ENCODE measurements around the gene PPP2R2C. TPM values are rescaled to one million over a fixed set of nuclear protein-coding genes. Genes with fewer than 3 reads are reported as not detected.

The PPP2R2C gene
- total and polyA plus RNA-seq, 9 of the 15 experiments (the other 6 are each of a cell fraction or from before 2014, with no cell fraction given) = 0.04 to 0.06 TPM; not detected in 7

DNA sequence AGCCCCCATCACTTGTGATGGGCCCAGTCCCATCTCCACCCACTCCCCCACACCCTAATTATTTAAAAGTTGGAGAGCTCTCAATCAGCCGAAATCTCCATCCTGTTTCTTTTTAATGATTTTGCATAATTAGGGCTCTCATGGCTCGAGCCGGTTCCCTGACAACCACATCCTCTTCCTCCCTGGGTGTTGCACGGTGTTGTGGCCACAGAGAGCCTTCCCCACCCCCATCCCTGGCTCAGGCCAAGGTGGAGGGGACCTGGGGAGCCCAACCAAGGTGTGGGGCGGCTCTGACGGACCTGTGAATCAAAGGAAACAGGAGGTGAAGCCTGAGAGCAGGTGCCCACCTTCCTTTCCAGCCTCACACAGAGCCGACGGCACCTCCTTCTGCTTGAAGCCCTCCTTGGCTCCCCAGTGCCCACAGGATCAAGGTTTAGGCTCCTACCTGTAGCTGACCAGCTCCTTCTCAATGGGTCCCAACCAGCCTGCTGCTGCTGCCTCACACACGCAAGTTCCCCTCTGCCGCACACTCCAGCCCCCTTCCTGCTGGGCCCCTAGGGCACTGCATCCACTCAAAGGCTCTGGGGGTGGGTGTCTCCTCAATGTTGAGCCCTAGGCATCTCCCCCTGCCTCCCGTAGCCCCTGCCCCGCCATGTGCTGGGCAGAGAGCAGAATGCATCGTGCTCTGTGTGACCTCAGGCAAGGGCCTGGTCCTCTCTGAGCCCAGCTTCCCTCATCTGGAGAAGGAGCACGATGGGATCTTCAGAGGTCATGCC, 134.1 kb downstream of the PPP2R2C start:
- CTCF ChIA-PET (ENCODE audit: low intra/inter-chr PET ratio) = no interaction called here
- TF ChIP-seq KAT7 (CRISPR knock-in tag; IDR thresholded peaks at IDR 0.05; ENCODE audit: borderline replicate concordance) (no peak), NCOA4 (IDR thresholded peaks at IDR 0.05; ENCODE audit: partially characterized antibody) (no peak), ZNF140 (CRISPR knock-in tag; IDR thresholded peaks at IDR 0.05) (no peak), ZNF347 (CRISPR knock-in tag; IDR thresholded peaks at IDR 0.05; ENCODE audit: low read depth) (no peak), SP2 (IDR thresholded peaks at IDR 0.05; ENCODE audit: extremely low read depth, low read depth, low read length, poor library complexity, severe bottlenecking) (no peak), SAFB (IDR thresholded peaks at IDR 0.05; ENCODE audit: borderline replicate concordance, low read depth, low read length) (no peak), GTF2E2 (tag; IDR thresholded peaks at IDR 0.05) (no peak), MAFK (IDR thresholded peaks at IDR 0.05; ENCODE audit: low read length) (no peak), MCM2 (IDR thresholded peaks at IDR 0.05; ENCODE audit: low read depth) (no peak), ZFPM2 (CRISPR knock-in tag; IDR thresholded peaks at IDR 0.05) (no peak)
- TF ChIP-seq, protein P1, sequence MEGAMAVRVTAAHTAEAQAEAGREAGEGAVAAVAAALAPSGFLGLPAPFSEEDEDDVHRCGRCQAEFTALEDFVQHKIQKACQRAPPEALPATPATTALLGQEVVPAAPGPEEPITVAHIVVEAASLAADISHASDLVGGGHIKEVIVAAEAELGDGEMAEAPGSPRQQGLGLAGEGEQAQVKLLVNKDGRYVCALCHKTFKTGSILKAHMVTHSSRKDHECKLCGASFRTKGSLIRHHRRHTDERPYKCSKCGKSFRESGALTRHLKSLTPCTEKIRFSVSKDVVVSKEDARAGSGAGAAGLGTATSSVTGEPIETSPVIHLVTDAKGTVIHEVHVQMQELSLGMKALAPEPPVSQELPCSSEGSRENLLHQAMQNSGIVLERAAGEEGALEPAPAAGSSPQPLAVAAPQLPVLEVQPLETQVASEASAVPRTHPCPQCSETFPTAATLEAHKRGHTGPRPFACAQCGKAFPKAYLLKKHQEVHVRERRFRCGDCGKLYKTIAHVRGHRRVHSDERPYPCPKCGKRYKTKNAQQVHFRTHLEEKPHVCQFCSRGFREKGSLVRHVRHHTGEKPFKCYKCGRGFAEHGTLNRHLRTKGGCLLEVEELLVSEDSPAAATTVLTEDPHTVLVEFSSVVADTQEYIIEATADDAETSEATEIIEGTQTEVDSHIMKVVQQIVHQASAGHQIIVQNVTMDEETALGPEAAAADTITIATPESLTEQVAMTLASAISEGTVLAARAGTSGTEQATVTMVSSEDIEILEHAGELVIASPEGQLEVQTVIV (CRISPR knock-in tag; IDR thresholded peaks at IDR 0.05; ENCODE audit: borderline replicate concordance) = no peak
- TF ChIP-seq, protein P2, sequence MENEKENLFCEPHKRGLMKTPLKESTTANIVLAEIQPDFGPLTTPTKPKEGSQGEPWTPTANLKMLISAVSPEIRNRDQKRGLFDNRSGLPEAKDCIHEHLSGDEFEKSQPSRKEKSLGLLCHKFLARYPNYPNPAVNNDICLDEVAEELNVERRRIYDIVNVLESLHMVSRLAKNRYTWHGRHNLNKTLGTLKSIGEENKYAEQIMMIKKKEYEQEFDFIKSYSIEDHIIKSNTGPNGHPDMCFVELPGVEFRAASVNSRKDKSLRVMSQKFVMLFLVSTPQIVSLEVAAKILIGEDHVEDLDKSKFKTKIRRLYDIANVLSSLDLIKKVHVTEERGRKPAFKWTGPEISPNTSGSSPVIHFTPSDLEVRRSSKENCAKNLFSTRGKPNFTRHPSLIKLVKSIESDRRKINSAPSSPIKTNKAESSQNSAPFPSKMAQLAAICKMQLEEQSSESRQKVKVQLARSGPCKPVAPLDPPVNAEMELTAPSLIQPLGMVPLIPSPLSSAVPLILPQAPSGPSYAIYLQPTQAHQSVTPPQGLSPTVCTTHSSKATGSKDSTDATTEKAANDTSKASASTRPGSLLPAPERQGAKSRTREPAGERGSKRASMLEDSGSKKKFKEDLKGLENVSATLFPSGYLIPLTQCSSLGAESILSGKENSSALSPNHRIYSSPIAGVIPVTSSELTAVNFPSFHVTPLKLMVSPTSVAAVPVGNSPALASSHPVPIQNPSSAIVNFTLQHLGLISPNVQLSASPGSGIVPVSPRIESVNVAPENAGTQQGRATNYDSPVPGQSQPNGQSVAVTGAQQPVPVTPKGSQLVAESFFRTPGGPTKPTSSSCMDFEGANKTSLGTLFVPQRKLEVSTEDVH (IDR thresholded peaks at IDR 0.05; ENCODE audit: low read depth, partially characterized antibody) = no peak
- TF ChIP-seq, protein P3, sequence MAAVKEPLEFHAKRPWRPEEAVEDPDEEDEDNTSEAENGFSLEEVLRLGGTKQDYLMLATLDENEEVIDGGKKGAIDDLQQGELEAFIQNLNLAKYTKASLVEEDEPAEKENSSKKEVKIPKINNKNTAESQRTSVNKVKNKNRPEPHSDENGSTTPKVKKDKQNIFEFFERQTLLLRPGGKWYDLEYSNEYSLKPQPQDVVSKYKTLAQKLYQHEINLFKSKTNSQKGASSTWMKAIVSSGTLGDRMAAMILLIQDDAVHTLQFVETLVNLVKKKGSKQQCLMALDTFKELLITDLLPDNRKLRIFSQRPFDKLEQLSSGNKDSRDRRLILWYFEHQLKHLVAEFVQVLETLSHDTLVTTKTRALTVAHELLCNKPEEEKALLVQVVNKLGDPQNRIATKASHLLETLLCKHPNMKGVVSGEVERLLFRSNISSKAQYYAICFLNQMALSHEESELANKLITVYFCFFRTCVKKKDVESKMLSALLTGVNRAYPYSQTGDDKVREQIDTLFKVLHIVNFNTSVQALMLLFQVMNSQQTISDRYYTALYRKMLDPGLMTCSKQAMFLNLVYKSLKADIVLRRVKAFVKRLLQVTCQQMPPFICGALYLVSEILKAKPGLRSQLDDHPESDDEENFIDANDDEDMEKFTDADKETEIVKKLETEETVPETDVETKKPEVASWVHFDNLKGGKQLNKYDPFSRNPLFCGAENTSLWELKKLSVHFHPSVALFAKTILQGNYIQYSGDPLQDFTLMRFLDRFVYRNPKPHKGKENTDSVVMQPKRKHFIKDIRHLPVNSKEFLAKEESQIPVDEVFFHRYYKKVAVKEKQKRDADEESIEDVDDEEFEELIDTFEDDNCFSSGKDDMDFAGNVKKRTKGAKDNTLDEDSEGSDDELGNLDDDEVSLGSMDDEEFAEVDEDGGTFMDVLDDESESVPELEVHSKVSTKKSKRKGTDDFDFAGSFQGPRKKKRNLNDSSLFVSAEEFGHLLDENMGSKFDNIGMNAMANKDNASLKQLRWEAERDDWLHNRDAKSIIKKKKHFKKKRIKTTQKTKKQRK (IDR thresholded peaks at IDR 0.05; ENCODE audit: borderline replicate concordance, low read depth, low read length) = no peak

More for the DNA sequence above, 134.1 kb downstream of the PPP2R2C start:
- in situ Hi-C loops (cut with MboI) (no loop called here), intact Hi-C loops (cut with micrococcal nuclease) (no loop called here)
- WGBS (ENCODE audit: insufficient coverage, low coverage, missing lambda C conversion rate) = 2% methylated on average over 11 of the region's 14 CpGs
- DNase-seq (ENCODE audit: extremely low read depth in 1 of 4, low spot score in 3 of 4) = no peak
- Histone ChIP-seq H3K27me3 (ENCODE audit: control insufficient read depth in 2 of 2, insufficient read depth in 2 of 2, low read length in 2 of 2) (peaks cover 0 to 15% of the 10 kb centered on the region in 2 experiments; a peak in 2 of 5 replicates), H3K4me2 (ENCODE audit: insufficient read depth, low read length) (no peak overlapping the region), H3K27ac (ENCODE audit: extremely low read depth, low read depth, low read length) (no peak overlapping the region), H3K4me1 (replicated peaks in 1 of 2; ENCODE audit: control insufficient read depth in 2 of 2, insufficient read depth in 2 of 2, low read length in 2 of 2) (peaks cover 0 to 3% of the 10 kb centered on the region in 2 experiments; a peak in 1 of 5 replicates), H3K9me1 (ENCODE audit: control insufficient read depth, insufficient read depth, low read length) (no peaks in the 10 kb centered on the region), H3K9ac (ENCODE audit: insufficient read depth in 1 of 2, low read depth in 2 of 2, low read length in 2 of 2) (no peak overlapping the region), H4K20me1 (replicated peaks; ENCODE audit: control insufficient read depth, insufficient read depth, low read length) (no peaks in the 10 kb centered on the region), H2AFZ (ENCODE audit: low read depth, low read length) (no peak overlapping the region), H3K4me3 (no peak overlapping the region), H3K36me3 (ENCODE audit: control insufficient read depth, insufficient read depth, low read length) (no peaks in the 10 kb centered on the region), H3K79me2 (ENCODE audit: control insufficient read depth, insufficient read depth, low read length) (no peaks in the 10 kb centered on the region), H3K9me3 (replicated peaks; ENCODE audit: control insufficient read depth, insufficient read depth, low read depth, low read length) (no peaks in the 10 kb centered on the region)
- no TSS peak for BruUV-seq (replicated peaks)
- FAIRE-seq = no peak
- POLR2A ChIA-PET = no interaction called here
- ATAC-seq = no peak
